MM.1S (cell line): Measurements from ENCODE around the gene CREBL2.
"Not testable (repeated sequence)": the region's sequence is repeated elsewhere in the genome, so short reads cannot be mapped to it uniquely, and the experiment has no call there.

Experiments
- DNase-seq: peaks from one replicate; pipeline ENCODE4 v3.0.0-alpha.2; 2015
- H2AFZ ChIP-seq: fragments of 300-600 bp; sonication (generic); 2 replicates; pipeline ENCODE4 v1.6.0; 2016; ENCODE audit warnings: antibody characterized with exemption, low read length
- H3F3A ChIP-seq: fragments of 300-600 bp; sonication (generic); 2 replicates; pipeline ENCODE4 v1.6.1; 2016; ENCODE audit warnings: mild to moderate bottlenecking, antibody characterized with exemption, low read length, moderate library complexity, mixed read lengths; ENCODE audit not compliant: insufficient read depth
- H3K27ac ChIP-seq: fragments of 300-600 bp; sonication (generic); 2 replicates; pipeline ENCODE4 v1.5.1; 2016; ENCODE audit warnings: mild to moderate bottlenecking, low read length
- H3K27me3 ChIP-seq: fragments of 300-600 bp; sonication (generic); replicated peaks from 2 replicates; pipeline ENCODE4 v1.6.0; 2016; ENCODE audit warnings: low read length; ENCODE audit not compliant: insufficient read depth
- H3K36me3 ChIP-seq: fragments of 300-600 bp; sonication (generic); replicated peaks from 2 replicates; pipeline ENCODE4 v1.6.1; 2016; ENCODE audit warnings: mild to moderate bottlenecking, low read length, mixed read lengths; ENCODE audit not compliant: insufficient read depth
- H3K4me1 ChIP-seq: fragments of 300-600 bp; sonication (generic); 2 replicates; pipeline ENCODE4 v1.6.1; 2016; ENCODE audit warnings: low read length, mixed read lengths
- H3K4me2 ChIP-seq: fragments of 300-600 bp; sonication (generic); 2 replicates; pipeline ENCODE4 v1.6.0; 2016; ENCODE audit warnings: low read depth, low read length
- H3K4me3 ChIP-seq: fragments of 300-600 bp; sonication (generic); 2 replicates; pipeline ENCODE4 v1.5.1; 2016; ENCODE audit warnings: low read length, mixed read lengths
- H3K79me2 ChIP-seq: fragments of 300-600 bp; sonication (generic); 2 replicates; pipeline ENCODE4 v1.6.1; 2016; ENCODE audit warnings: mixed run types, low read length, mixed read lengths
- H3K9ac ChIP-seq: fragments of 300-600 bp; sonication (generic); 2 replicates; pipeline ENCODE4 v1.6.1; 2016; ENCODE audit warnings: low read length, mixed read lengths
- H3K9me2 ChIP-seq: fragments of 300-600 bp; sonication (generic); replicated peaks from 2 replicates; pipeline ENCODE4 v1.6.1; 2016; ENCODE audit warnings: mild to moderate bottlenecking, low read length, mixed read lengths; ENCODE audit not compliant: insufficient read depth
- H3K9me3 ChIP-seq: fragments of 300-600 bp; sonication (generic); replicated peaks from 2 replicates; pipeline ENCODE4 v1.6.1; 2016; ENCODE audit warnings: mild to moderate bottlenecking, low read length, mixed read lengths; ENCODE audit not compliant: insufficient read depth
- H4K20me1 ChIP-seq: fragments of 300-600 bp; sonication (generic); 2 replicates; pipeline ENCODE4 v1.6.1; 2016; ENCODE audit warnings: mild to moderate bottlenecking, low read length, moderate library complexity, mixed read lengths; ENCODE audit not compliant: insufficient read depth
- EZH2 ChIP-seq: fragments of 300-600 bp; sonication (generic); optimal IDR thresholded peaks from 2 replicates; pipeline ENCODE3; 2017; ENCODE audit warnings: low read depth, mild to moderate bottlenecking, antibody characterized with exemption, low read length, mixed read lengths
- EZH2phosphoT487 ChIP-seq: fragments of 300-600 bp; sonication (generic); IDR thresholded peaks from 2 replicates; pipeline ENCODE4 v1.6.1; 2018; ENCODE audit warnings: antibody characterized with exemption, low read length
- TF ChIP-seq, protein P1 (sequence below): fragments of 300-600 bp; sonication (generic); IDR thresholded peaks from 2 replicates; pipeline ENCODE4 v1.5.1; 2016; ENCODE audit warnings: antibody characterized with exemption, low read length, mixed read lengths

Gene CREBL2

DNA sequence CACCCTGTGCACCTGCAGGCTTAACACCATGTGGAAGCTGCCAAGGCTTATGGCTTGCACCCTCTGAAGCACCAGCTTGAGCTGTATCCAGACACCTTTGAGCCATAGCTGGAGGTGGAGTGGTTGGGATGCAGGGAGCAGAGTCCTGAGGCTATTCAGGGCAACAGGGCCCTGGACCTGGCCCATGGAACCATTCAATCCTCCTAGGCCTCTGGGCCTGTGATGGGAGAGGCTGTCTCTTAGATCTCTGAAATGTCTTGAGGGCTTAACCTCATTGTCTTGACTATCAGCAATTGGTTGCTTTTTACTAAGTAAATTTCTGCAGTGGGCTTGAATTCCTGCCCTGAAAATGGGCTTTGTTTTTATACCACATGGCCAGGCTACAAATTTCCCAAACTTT is 36.6 kb downstream of the CREBL2 start:
- H3K4me1 ChIP-seq: peaks cover 16% of the 10 kb centered on the region
- TF ChIP-seq EZH2 (no peak), EZH2phosphoT487 (no peak)
- TF ChIP-seq, protein P1, sequence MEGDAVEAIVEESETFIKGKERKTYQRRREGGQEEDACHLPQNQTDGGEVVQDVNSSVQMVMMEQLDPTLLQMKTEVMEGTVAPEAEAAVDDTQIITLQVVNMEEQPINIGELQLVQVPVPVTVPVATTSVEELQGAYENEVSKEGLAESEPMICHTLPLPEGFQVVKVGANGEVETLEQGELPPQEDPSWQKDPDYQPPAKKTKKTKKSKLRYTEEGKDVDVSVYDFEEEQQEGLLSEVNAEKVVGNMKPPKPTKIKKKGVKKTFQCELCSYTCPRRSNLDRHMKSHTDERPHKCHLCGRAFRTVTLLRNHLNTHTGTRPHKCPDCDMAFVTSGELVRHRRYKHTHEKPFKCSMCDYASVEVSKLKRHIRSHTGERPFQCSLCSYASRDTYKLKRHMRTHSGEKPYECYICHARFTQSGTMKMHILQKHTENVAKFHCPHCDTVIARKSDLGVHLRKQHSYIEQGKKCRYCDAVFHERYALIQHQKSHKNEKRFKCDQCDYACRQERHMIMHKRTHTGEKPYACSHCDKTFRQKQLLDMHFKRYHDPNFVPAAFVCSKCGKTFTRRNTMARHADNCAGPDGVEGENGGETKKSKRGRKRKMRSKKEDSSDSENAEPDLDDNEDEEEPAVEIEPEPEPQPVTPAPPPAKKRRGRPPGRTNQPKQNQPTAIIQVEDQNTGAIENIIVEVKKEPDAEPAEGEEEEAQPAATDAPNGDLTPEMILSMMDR: no peak
- no peaks in the 10 kb centered on the region for H3F3A ChIP-seq
- H3K27me3 ChIP-seq: no peaks in the 10 kb centered on the region
- no peak overlapping the region for H3K4me3 ChIP-seq
- DNase-seq: no peak
- no peak overlapping the region for H3K27ac ChIP-seq
- H3K79me2 ChIP-seq: no peaks in the 10 kb centered on the region
- H3K9ac ChIP-seq: no peak overlapping the region
- H3K9me3 ChIP-seq: no peaks in the 10 kb centered on the region
- H3K4me2 ChIP-seq: no peak overlapping the region
- no peaks in the 10 kb centered on the region for H4K20me1 ChIP-seq
- no peak overlapping the region for H2AFZ ChIP-seq
- no peaks in the 10 kb centered on the region for H3K9me2 ChIP-seq
- H3K36me3 ChIP-seq: no peaks in the 10 kb centered on the region

DNA sequence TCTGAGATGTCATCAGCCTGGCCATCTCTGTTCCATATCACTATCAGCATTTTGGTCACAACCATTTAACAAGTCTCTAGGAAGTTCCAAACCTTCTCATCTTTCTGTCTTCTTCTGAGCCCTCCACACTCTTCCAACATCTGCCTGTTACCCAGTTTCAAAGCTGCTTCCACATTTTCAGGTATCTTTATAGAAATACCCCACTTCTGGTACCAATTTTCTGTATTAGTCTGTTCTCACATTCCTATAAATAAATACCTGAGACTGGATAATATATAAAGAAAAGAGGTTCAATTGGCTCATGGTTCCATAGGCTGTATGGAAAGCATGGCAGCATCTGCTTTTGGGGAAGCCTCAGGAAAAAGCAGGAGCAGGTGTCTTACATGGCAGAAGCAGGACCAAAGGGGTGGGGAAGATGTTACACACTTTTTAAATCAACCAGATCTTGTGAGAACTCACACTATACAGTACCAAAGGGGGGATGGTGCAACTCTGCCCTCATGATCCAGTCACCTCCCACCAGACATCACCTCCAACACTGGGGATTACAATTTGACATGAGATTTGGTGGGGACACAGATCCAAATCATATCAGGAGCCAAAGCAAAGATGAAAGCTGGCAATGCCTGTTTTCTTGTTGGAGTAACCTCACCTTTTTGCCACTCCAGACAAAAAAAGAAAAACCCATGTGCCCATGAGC is 37.4 kb downstream of the CREBL2 start:
- peaks cover 16% of the 10 kb centered on the region for H3K4me1 ChIP-seq
- no peak overlapping the region for H3K4me3 ChIP-seq
- TF ChIP-seq EZH2phosphoT487 (no peak), EZH2 (no peak)
- TF ChIP-seq, protein P1: no peak
- H4K20me1 ChIP-seq: no peaks in the 10 kb centered on the region
- no peaks in the 10 kb centered on the region for H3K79me2 ChIP-seq
- no peaks in the 10 kb centered on the region for H3F3A ChIP-seq
- no peaks in the 10 kb centered on the region for H3K36me3 ChIP-seq
- no peak for DNase-seq
- H3K27me3 ChIP-seq: no peaks in the 10 kb centered on the region
- no peak overlapping the region for H3K4me2 ChIP-seq
- no peak overlapping the region for H3K9ac ChIP-seq
- no peaks in the 10 kb centered on the region for H3K9me3 ChIP-seq
- H3K9me2 ChIP-seq: no peaks in the 10 kb centered on the region
- no peak overlapping the region for H2AFZ ChIP-seq
- no peak overlapping the region for H3K27ac ChIP-seq

DNA sequence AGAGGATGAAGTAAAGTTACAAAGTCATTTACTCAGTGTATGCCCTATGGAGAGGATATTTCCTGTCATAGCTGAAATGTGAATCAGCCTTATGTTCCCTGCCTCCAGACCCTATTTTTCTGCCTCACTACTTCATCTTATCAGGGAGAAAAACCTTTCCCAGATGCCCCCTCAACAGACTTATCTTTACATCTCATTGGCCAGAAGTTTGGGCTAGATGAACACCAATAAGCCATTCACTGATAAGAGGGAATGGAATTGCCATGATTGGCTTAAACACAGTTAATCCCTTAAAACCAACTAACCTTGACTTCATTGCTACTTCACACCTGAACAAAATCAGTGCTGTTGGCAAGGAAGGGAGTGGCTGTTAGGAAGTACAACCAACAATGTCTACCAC is 40.1 kb downstream of the CREBL2 start:
- TF ChIP-seq EZH2 (no peak), EZH2phosphoT487 (no peak)
- TF ChIP-seq, protein P1: no peak
- H3K27me3 ChIP-seq: no peaks in the 10 kb centered on the region
- H3K4me3 ChIP-seq: no peak overlapping the region
- H3K27ac ChIP-seq: no peak overlapping the region
- no peaks in the 10 kb centered on the region for H4K20me1 ChIP-seq
- no peaks in the 10 kb centered on the region for H3K36me3 ChIP-seq
- H3K9me2 ChIP-seq: no peaks in the 10 kb centered on the region
- no peak for DNase-seq
- no peaks in the 10 kb centered on the region for H3K9me3 ChIP-seq
- 0 out of 2 replicates have a peak, but pooled peaks cover 5% of the 10 kb centered on the region for H3K4me1 ChIP-seq
- no peak overlapping the region for H2AFZ ChIP-seq
- no peaks in the 10 kb centered on the region for H3F3A ChIP-seq
- no peaks in the 10 kb centered on the region for H3K79me2 ChIP-seq
- no peak overlapping the region for H3K9ac ChIP-seq
- H3K4me2 ChIP-seq: no peak overlapping the region

DNA sequence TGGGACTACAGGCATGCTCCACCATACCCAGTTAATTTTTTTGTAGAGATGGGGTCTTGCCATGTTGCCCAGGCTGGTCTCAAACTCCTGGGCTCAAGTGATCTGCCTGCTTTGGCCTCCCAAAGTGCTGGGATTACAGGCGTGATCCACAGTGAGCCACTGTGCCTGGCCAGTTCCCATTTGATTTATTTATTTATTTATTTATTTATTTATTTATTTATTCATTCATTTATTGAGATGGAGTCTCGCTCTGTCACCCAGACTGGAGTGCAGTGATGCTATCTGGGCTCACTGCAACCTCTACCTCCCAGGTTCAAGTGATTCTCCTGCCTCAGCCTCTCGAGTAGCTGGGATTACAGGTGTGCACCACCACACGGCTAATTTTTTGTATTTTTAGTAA is 41.0 kb downstream of the CREBL2 start:
- H3K4me2 ChIP-seq, H3K79me2 ChIP-seq, H2AFZ ChIP-seq, H4K20me1 ChIP-seq, H3K4me3 ChIP-seq, H3K36me3 ChIP-seq, H3K9ac ChIP-seq, H3K27ac ChIP-seq, H3K4me1 ChIP-seq, H3K27me3 ChIP-seq, DNase-seq, H3F3A ChIP-seq, H3K9me3 ChIP-seq, H3K9me2 ChIP-seq: not testable (repeated sequence)
